Stimulated activated naive CD4-positive, alpha-beta T cell treated with Interleukin-2 at 50 U/mL for 16 hours (primary cell): ENCODE results near the gene ANAPC2.

Experiments
- DNase-seq: peaks from one replicate; lab custom pipeline; 2025; lab: John Stamatoyannopoulos, UW

ANAPC2 gene

GRCh38 chr9:137215196-137215986, 27.0 kb upstream of the ANAPC2 start:
- DNase-seq: no peak

GRCh38 chr9:137214620-137215019, 26.3 kb upstream of the ANAPC2 start:
- DNase-seq: no peak

GRCh38 chr9:137213160-137214060, 25.1 kb upstream of the ANAPC2 start:
- no peak for DNase-seq

- DNase-seq: no peak
These were observed 24.2 kb upstream of the ANAPC2 start for GRCh38 chr9:137212520-137212919.

GRCh38 chr9:137211532-137211931, 23.2 kb upstream of the ANAPC2 start:
- DNase-seq: no peak

- DNase-seq: no peak
These were observed 18.2 kb upstream of the ANAPC2 start for GRCh38 chr9:137206602-137207001.

- DNase-seq: peak; percentile 92
These were observed 17.0 kb upstream of the ANAPC2 start, which contains the start of the genes NDOR1 and TMEM203 for GRCh38 chr9:137205126-137206069. Gene NDOR1, plus strand, starts transcription at chr9:137205700. Its CDS starts 78 bp downstream, at chr9:137205778. Gene TMEM203, minus strand, starts transcription at chr9:137205648. Its CDS starts 234 bp downstream, at chr9:137205414.

- no peak for DNase-seq
These were observed 16.4 kb upstream of the ANAPC2 start for GRCh38 chr9:137204731-137205125.

GRCh38 chr9:137202966-137203365, 14.6 kb upstream of the ANAPC2 start:
- no peak for DNase-seq

- no peak for DNase-seq
These were observed 13.0 kb upstream of the ANAPC2 start for GRCh38 chr9:137201205-137201868.

- peak; percentile 99 for DNase-seq
These were observed 12.2 kb upstream of the ANAPC2 start, which contains the start of gene TPRN for GRCh38 chr9:137200311-137201204. Gene TPRN, minus strand, starts transcription at chr9:137200741. Its CDS starts 30 bp downstream, at chr9:137200711.

- no peak for DNase-seq
These were observed 11.2 kb upstream of the ANAPC2 start for GRCh38 chr9:137199411-137200121.

- no peak for DNase-seq
These were observed 10.5 kb upstream of the ANAPC2 start for GRCh38 chr9:137198902-137199283.

GRCh38 chr9:137198051-137198901, 9.9 kb upstream of the ANAPC2 start:
- DNase-seq: no peak

GRCh38 chr9:137195525-137196220, 7.3 kb upstream of the ANAPC2 start:
- DNase-seq: no peak

- DNase-seq: no peak
These were observed 6.5 kb upstream of the ANAPC2 start for GRCh38 chr9:137194909-137195308.

- DNase-seq: no peak
These were observed 6.0 kb upstream of the ANAPC2 start for GRCh38 chr9:137194388-137194787.

GRCh38 chr9:137193771-137194170, 5.4 kb upstream of the ANAPC2 start:
- no peak for DNase-seq
